HepG2 (cell line): Measurements from ENCODE around the gene TMEM167B. TPM values are rescaled to one million over a fixed set of nuclear protein-coding genes. Genes with fewer than 3 reads are reported as not detected.

Experiments
- ARID2 ChIP-seq: sonication (generic); formaldehyde crosslinking; IDR thresholded peaks from 2 replicates; pipeline ENCODE4 v1.8.1; 2022; ENCODE audit warnings: mild to moderate bottlenecking, missing genetic modification reagents, borderline replicate concordance
- CEBPB ChIP-seq: IDR thresholded peaks from 2 replicates; pipeline ENCODE4 v1.6.1; 2011; ENCODE audit warnings: low read depth, low read length, improper control_type of control experiment, borderline replicate concordance
- ELF1 ChIP-seq: sonication (generic); formaldehyde crosslinking; IDR thresholded peaks from 2 replicates; pipeline ENCODE4 v1.4.0; 2020; ENCODE audit warnings: missing genetic modification reagents
- KMT2A ChIP-seq: sonication (generic); formaldehyde crosslinking; IDR thresholded peaks from 2 replicates; pipeline ENCODE4 v1.4.0; 2020; ENCODE audit warnings: missing genetic modification reagents
- MXD1 ChIP-seq: sonication (generic); formaldehyde crosslinking; IDR thresholded peaks from 2 replicates; pipeline ENCODE4 v1.4.0; 2020; ENCODE audit warnings: mild to moderate bottlenecking, missing genetic modification reagents
- NCOA5 ChIP-seq: sonication (generic); formaldehyde crosslinking; IDR thresholded peaks from 2 replicates; pipeline ENCODE4 v1.4.0; 2020; ENCODE audit warnings: missing genetic modification reagents
- NR1H2 ChIP-seq: sonication (generic); formaldehyde crosslinking; IDR thresholded peaks from 2 replicates; pipeline ENCODE4 v1.8.1; 2022; ENCODE audit warnings: low read depth, missing genetic modification reagents, borderline replicate concordance
- NRL ChIP-seq: sonication (generic); formaldehyde crosslinking; IDR thresholded peaks from 2 replicates; pipeline ENCODE4 v1.5.0; 2020; ENCODE audit warnings: missing genetic modification reagents, mild to moderate bottlenecking, moderate library complexity, borderline replicate concordance
- POGZ ChIP-seq: sonication (generic); formaldehyde crosslinking; IDR thresholded peaks from 2 replicates; pipeline ENCODE4 v1.4.0; 2020; ENCODE audit warnings: mild to moderate bottlenecking, missing genetic modification reagents
- SMARCE1 ChIP-seq: fragments of 450-650 bp; IDR thresholded peaks from 2 replicates; pipeline ENCODE4 v1.6.1; 2017; ENCODE audit warnings: borderline replicate concordance
- SPEN ChIP-seq: sonication (generic); formaldehyde crosslinking; IDR thresholded peaks from 2 replicates; pipeline ENCODE4 v1.5.1; 2020; ENCODE audit warnings: low read depth, mild to moderate bottlenecking, missing genetic modification reagents
- TCF7L2 ChIP-seq: IDR thresholded peaks from 2 replicates; pipeline ENCODE4 v1.6.1; 2011; ENCODE audit warnings: mild to moderate bottlenecking, low read depth, low read length, moderate library complexity
- THAP7 ChIP-seq: sonication (generic); formaldehyde crosslinking; IDR thresholded peaks from 2 replicates; pipeline ENCODE4 v1.8.1; 2023; ENCODE audit warnings: mild to moderate bottlenecking, missing genetic modification reagents
- ZNF274 ChIP-seq: sonication (generic); formaldehyde crosslinking; IDR thresholded peaks from 2 replicates; pipeline ENCODE4 v1.5.1; 2020; ENCODE audit warnings: mild to moderate bottlenecking, missing genetic modification reagents
- ZNF431 ChIP-seq: sonication (generic); formaldehyde crosslinking; IDR thresholded peaks from 2 replicates; pipeline ENCODE4 v1.9.0; 2022; ENCODE audit warnings: missing genetic modification reagents, low read depth, mild to moderate bottlenecking, borderline replicate concordance
- ZNF570 ChIP-seq: sonication (generic); formaldehyde crosslinking; IDR thresholded peaks from 2 replicates; pipeline ENCODE4 v1.4.0; 2020; ENCODE audit warnings: mild to moderate bottlenecking, missing genetic modification reagents, borderline replicate concordance
- ZNF580 ChIP-seq: IDR thresholded peaks from 2 replicates; pipeline ENCODE4 v1.6.1; 2016; ENCODE audit warnings: low read depth, borderline replicate concordance
- ZNF672 ChIP-seq: sonication (generic); formaldehyde crosslinking; IDR thresholded peaks from 2 replicates; pipeline ENCODE4 v1.8.1; 2022; ENCODE audit warnings: missing genetic modification reagents
- ZNF747 ChIP-seq: sonication (generic); formaldehyde crosslinking; IDR thresholded peaks from 2 replicates; pipeline ENCODE4 v1.8.1; 2023; ENCODE audit warnings: missing genetic modification reagents, mild to moderate bottlenecking, borderline replicate concordance
- ZNF766 ChIP-seq: sonication (generic); formaldehyde crosslinking; IDR thresholded peaks from 2 replicates; pipeline ENCODE4 v1.5.0; 2020; ENCODE audit warnings: missing genetic modification reagents, borderline replicate concordance
- ZNF776 ChIP-seq: sonication (generic); formaldehyde crosslinking; IDR thresholded peaks from 2 replicates; pipeline ENCODE4 v1.4.0; 2020; ENCODE audit warnings: mild to moderate bottlenecking, missing genetic modification reagents
- polyA plus RNA-seq, 8 experiments: library from polyadenylated mRNA; depleted of rRNA in 3 of 8; stranded (reverse) in 7 of 8; unstranded in 1 of 8; fragments of >200 nt; fragmentation: Illumina TruSeq in 4 of 8; extraction: Trizol in 4 of 8; gene quantifications; 2 replicates each; pipeline versions ENCODE4 v1.2.1 to v1.2.3, GENCODE V29; 2011 to 2016; ENCODE audit warnings: low read depth in 4 of 8, missing spikeins in 1 of 8, mixed read lengths in 1 of 8; ENCODE audit not compliant: insufficient read depth in 1 of 8
- total RNA-seq, 5 experiments: library from RNA; depleted of rRNA; stranded (reverse); fragments of >200 nt; fragmentation: Illumina TruSeq; extraction: Trizol; gene quantifications; 2 replicates each; pipeline ENCODE4 v1.2.3, GENCODE V29; 2016; ENCODE audit warnings: low read depth in 1 of 5
- TF ChIP-seq, protein P1 (sequence below): sonication (generic); formaldehyde crosslinking; conservative IDR thresholded peaks from 2 replicates; pipeline ENCODE4 v1.4.0; 2020; ENCODE audit warnings: mild to moderate bottlenecking, missing genetic modification reagents, moderate library complexity
- TF ChIP-seq, protein P2 (sequence below): sonication (generic); formaldehyde crosslinking; IDR thresholded peaks from 2 replicates; pipeline ENCODE4 v1.4.0; 2020; ENCODE audit warnings: missing genetic modification reagents, mild to moderate bottlenecking, borderline replicate concordance

TMEM167B gene
- total and polyA plus RNA-seq, 2 of the 13 experiments (the other 11 are each of a cell fraction or from before 2014, with no cell fraction given) = 9.5 to 22.4 TPM

- TF ChIP-seq ZNF776 (CRISPR knock-in tag) (no peak), TCF7L2 (no peak), SMARCE1 (no peak), ZNF570 (CRISPR knock-in tag) (no peak), MXD1 (CRISPR knock-in tag) (0 out of 2 replicates have a peak, but pooled peaks have one; percentile 40), CEBPB (no peak), SPEN (CRISPR knock-in tag) (peak; percentile 99), POGZ (CRISPR knock-in tag) (peak; percentile 70), NCOA5 (CRISPR knock-in tag) (no peak), NRL (0 out of 2 replicates have a peak, but pooled peaks have one; percentile 40), ZNF431 (peak; percentile 64; the same call in 1 of the 2 replicates), THAP7 (peak; percentile 45; the same call in 1 of the 2 replicates), KMT2A (CRISPR knock-in tag) (peak; percentile 93), ZNF580 (CRISPR knock-in tag) (peak; percentile 73; the same call in 1 of the 2 replicates), NR1H2 (no peak), ARID2 (CRISPR knock-in tag) (0 out of 2 replicates have a peak, but pooled peaks have one; percentile 23), ZNF766 (CRISPR knock-in tag) (no peak), ZNF274 (CRISPR knock-in tag) (peak; percentile 59; the same call in 1 of the 2 replicates), ZNF747 (CRISPR knock-in tag) (no peak), ZNF672 (CRISPR knock-in tag) (no peak), ELF1 (CRISPR knock-in tag) (peak; percentile 91)
- TF ChIP-seq, protein P1, sequence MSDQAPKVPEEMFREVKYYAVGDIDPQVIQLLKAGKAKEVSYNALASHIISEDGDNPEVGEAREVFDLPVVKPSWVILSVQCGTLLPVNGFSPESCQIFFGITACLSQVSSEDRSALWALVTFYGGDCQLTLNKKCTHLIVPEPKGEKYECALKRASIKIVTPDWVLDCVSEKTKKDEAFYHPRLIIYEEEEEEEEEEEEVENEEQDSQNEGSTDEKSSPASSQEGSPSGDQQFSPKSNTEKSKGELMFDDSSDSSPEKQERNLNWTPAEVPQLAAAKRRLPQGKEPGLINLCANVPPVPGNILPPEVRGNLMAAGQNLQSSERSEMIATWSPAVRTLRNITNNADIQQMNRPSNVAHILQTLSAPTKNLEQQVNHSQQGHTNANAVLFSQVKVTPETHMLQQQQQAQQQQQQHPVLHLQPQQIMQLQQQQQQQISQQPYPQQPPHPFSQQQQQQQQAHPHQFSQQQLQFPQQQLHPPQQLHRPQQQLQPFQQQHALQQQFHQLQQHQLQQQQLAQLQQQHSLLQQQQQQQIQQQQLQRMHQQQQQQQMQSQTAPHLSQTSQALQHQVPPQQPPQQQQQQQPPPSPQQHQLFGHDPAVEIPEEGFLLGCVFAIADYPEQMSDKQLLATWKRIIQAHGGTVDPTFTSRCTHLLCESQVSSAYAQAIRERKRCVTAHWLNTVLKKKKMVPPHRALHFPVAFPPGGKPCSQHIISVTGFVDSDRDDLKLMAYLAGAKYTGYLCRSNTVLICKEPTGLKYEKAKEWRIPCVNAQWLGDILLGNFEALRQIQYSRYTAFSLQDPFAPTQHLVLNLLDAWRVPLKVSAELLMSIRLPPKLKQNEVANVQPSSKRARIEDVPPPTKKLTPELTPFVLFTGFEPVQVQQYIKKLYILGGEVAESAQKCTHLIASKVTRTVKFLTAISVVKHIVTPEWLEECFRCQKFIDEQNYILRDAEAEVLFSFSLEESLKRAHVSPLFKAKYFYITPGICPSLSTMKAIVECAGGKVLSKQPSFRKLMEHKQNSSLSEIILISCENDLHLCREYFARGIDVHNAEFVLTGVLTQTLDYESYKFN = peak; percentile 38
- TF ChIP-seq, protein P2, sequence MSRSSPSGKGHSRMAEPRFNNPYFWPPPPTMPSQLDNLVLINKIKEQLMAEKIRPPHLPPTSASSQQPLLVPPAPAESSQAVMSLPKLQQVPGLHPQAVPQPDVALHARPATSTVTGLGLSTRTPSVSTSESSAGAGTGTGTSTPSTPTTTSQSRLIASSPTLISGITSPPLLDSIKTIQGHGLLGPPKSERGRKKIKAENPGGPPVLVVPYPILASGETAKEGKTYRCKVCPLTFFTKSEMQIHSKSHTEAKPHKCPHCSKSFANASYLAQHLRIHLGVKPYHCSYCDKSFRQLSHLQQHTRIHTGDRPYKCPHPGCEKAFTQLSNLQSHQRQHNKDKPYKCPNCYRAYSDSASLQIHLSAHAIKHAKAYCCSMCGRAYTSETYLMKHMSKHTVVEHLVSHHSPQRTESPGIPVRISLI (CRISPR knock-in tag) = no peak; the same call in 1 of the 2 replicates
Observed at GRCh38 chr1:109075531-109076490, 14.8 kb upstream of the TMEM167B start, which contains the start of gene TAF13 (continued).
